ENCODE results near the gene PCDH10. TPM values are rescaled to one million over a fixed set of nuclear protein-coding genes. Genes with fewer than 3 reads are reported as not detected.
A peak's percentile ranks its signal among the peaks of the same experiment; 100 is the strongest.

PCDH10 gene
- not detected for total RNA-seq
- polyA plus RNA-seq: not detected

GRCh38 chr4:133148690-133149363 is at the start of gene PCDH10:
Gene PCDH10 (plus strand): TSS chr4:133149294. CDS start chr4:133150141, 847 bp downstream.
- Mint-ChIP-seq H3K27ac (peak within 1 kb of the TSS in 1 of 3 donors; percentile 91), H3K9me3 (peaks cover 0 to 10% (median 4%) of the 10 kb centered on the region in 7 donors), H3K27me3 (peaks cover 41% of the 10 kb centered on the region), H3K4me1 (peaks cover 0 to 5% (median 0%) of the 10 kb centered on the region in 4 donors), H3K36me3 (peaks cover 4% of the 10 kb centered on the region), H3K4me3 (peak within 1 kb of the TSS in 2 of 4 donors; percentile 21 to 56)
- ATAC-seq (ENCODE audit: low read depth in 2 of 2) (no peak), DNase-seq (peak in 1 of 3 donors; percentile 31)
- H3K36me3 ChIP-seq (ENCODE audit: control insufficient read depth, insufficient read depth, low read length): no peaks in the 10 kb centered on the region
- no peaks in the 10 kb centered on the region for H3K4me1 ChIP-seq (ENCODE audit: control insufficient read depth, insufficient read depth, low read length, poor library complexity, severe bottlenecking)
- peaks cover 0 to under 1% of the 10 kb centered on the region in 2 experiments for H3K9me3 ChIP-seq (ENCODE audit: control insufficient read depth in 2 of 2, low read length in 2 of 2)
- H3K4me3 ChIP-seq (ENCODE audit: low read depth, low read length): no peak within 1 kb of the TSS
- no peak within 1 kb of the TSS for H3K27ac ChIP-seq (ENCODE audit: insufficient read depth, low read length, poor library complexity, severe bottlenecking)
- H3K27me3 ChIP-seq (ENCODE audit: control insufficient read depth, insufficient read depth, low read length): peaks cover 13% of the 10 kb centered on the region

- no peak for DNase-seq
- no peaks in the 10 kb centered on the region for H3K36me3 ChIP-seq (ENCODE audit: control insufficient read depth, insufficient read depth, low read length)
- ATAC-seq (ENCODE audit: low read depth in 2 of 2): no peak
- H3K27ac ChIP-seq (ENCODE audit: insufficient read depth, low read length, poor library complexity, severe bottlenecking): no peak overlapping the region
- H3K9me3 Mint-ChIP-seq: peaks cover 0 to 15% (median 6%) of the 10 kb centered on the region in 7 donors
- no peaks in the 10 kb centered on the region for H3K4me1 Mint-ChIP-seq
- H3K4me3 Mint-ChIP-seq: no peak overlapping the region
- no peaks in the 10 kb centered on the region for H3K27me3 ChIP-seq (ENCODE audit: control insufficient read depth, insufficient read depth, low read length)
- H3K36me3 Mint-ChIP-seq: no peaks in the 10 kb centered on the region
- no peak overlapping the region for H3K4me3 ChIP-seq (ENCODE audit: low read depth, low read length)
- no peaks in the 10 kb centered on the region for H3K27me3 Mint-ChIP-seq
- H3K27ac Mint-ChIP-seq: no peak overlapping the region
- H3K4me1 ChIP-seq (ENCODE audit: control insufficient read depth, insufficient read depth, low read length, poor library complexity, severe bottlenecking): no peaks in the 10 kb centered on the region
- peaks cover 0 to 3% of the 10 kb centered on the region in 2 experiments for H3K9me3 ChIP-seq (ENCODE audit: control insufficient read depth in 2 of 2, low read length in 2 of 2)
These were observed 47.1 kb upstream of the PCDH10 start for GRCh38 chr4:133102043-133102442.

GRCh38 chr4:133102612-133103409 is 46.3 kb upstream of the PCDH10 start:
- Mint-ChIP-seq H3K27me3 (no peaks in the 10 kb centered on the region), H3K9me3 (peaks cover 0 to 15% (median 6%) of the 10 kb centered on the region in 7 donors), H3K36me3 (no peaks in the 10 kb centered on the region), H3K4me3 (no peak overlapping the region), H3K4me1 (no peaks in the 10 kb centered on the region), H3K27ac (no peak overlapping the region)
- H3K27ac ChIP-seq (ENCODE audit: insufficient read depth, low read length, poor library complexity, severe bottlenecking): no peak overlapping the region
- H3K4me1 ChIP-seq (ENCODE audit: control insufficient read depth, insufficient read depth, low read length, poor library complexity, severe bottlenecking): no peaks in the 10 kb centered on the region
- no peaks in the 10 kb centered on the region for H3K36me3 ChIP-seq (ENCODE audit: control insufficient read depth, insufficient read depth, low read length)
- no peaks in the 10 kb centered on the region for H3K27me3 ChIP-seq (ENCODE audit: control insufficient read depth, insufficient read depth, low read length)
- no peak overlapping the region for H3K4me3 ChIP-seq (ENCODE audit: low read depth, low read length)
- H3K9me3 ChIP-seq (ENCODE audit: control insufficient read depth in 2 of 2, low read length in 2 of 2): peaks cover 0 to 3% of the 10 kb centered on the region in 2 experiments
- DNase-seq (no peak), ATAC-seq (ENCODE audit: low read depth in 2 of 2) (no peak)

GRCh38 chr4:133112641-133113040 is 36.5 kb upstream of the PCDH10 start:
- no peak for ATAC-seq (ENCODE audit: low read depth in 2 of 2)

GRCh38 chr4:133124746-133125145 is 24.3 kb upstream of the PCDH10 start:
- Mint-ChIP-seq H3K4me1 (no peaks in the 10 kb centered on the region), H3K36me3 (no peaks in the 10 kb centered on the region), H3K4me3 (no peak overlapping the region), H3K27ac (no peak overlapping the region), H3K27me3 (no peaks in the 10 kb centered on the region), H3K9me3 (peaks cover 0 to 23% (median 6%) of the 10 kb centered on the region in 7 donors)
- Histone ChIP-seq H3K9me3 (ENCODE audit: control insufficient read depth in 2 of 2, low read length in 2 of 2) (no peaks in the 10 kb centered on the region), H3K4me1 (ENCODE audit: control insufficient read depth, insufficient read depth, low read length, poor library complexity, severe bottlenecking) (no peaks in the 10 kb centered on the region), H3K36me3 (ENCODE audit: control insufficient read depth, insufficient read depth, low read length) (no peaks in the 10 kb centered on the region), H3K4me3 (ENCODE audit: low read depth, low read length) (no peak overlapping the region), H3K27me3 (ENCODE audit: control insufficient read depth, insufficient read depth, low read length) (no peaks in the 10 kb centered on the region), H3K27ac (ENCODE audit: insufficient read depth, low read length, poor library complexity, severe bottlenecking) (no peak overlapping the region)
- no peak for DNase-seq
- ATAC-seq (ENCODE audit: low read depth in 2 of 2): no peak

More at GRCh38 chr4:133112641-133113040, 36.5 kb upstream of the PCDH10 start:
- H3K4me1 Mint-ChIP-seq: no peaks in the 10 kb centered on the region
- H3K27me3 ChIP-seq (ENCODE audit: control insufficient read depth, insufficient read depth, low read length): no peaks in the 10 kb centered on the region
- H3K36me3 ChIP-seq (ENCODE audit: control insufficient read depth, insufficient read depth, low read length): no peaks in the 10 kb centered on the region
- no peaks in the 10 kb centered on the region for H3K36me3 Mint-ChIP-seq
- no peak overlapping the region for H3K27ac Mint-ChIP-seq
- H3K4me1 ChIP-seq (ENCODE audit: control insufficient read depth, insufficient read depth, low read length, poor library complexity, severe bottlenecking): no peaks in the 10 kb centered on the region
- H3K4me3 Mint-ChIP-seq: no peak overlapping the region
- H3K9me3 Mint-ChIP-seq: peaks cover 0 to 24% (median 6%) of the 10 kb centered on the region in 7 donors
- H3K27ac ChIP-seq (ENCODE audit: insufficient read depth, low read length, poor library complexity, severe bottlenecking): no peak overlapping the region
- H3K27me3 Mint-ChIP-seq: no peaks in the 10 kb centered on the region
- no peak overlapping the region for H3K4me3 ChIP-seq (ENCODE audit: low read depth, low read length)
- DNase-seq: no peak
- H3K9me3 ChIP-seq (ENCODE audit: control insufficient read depth in 2 of 2, low read length in 2 of 2): no peaks in the 10 kb centered on the region

GRCh38 chr4:133127500-133127899 is 21.6 kb upstream of the PCDH10 start:
- no peak overlapping the region for H3K27ac Mint-ChIP-seq
- no peaks in the 10 kb centered on the region for H3K4me1 Mint-ChIP-seq
- DNase-seq (no peak), ATAC-seq (ENCODE audit: low read depth in 2 of 2) (no peak)
- Histone ChIP-seq H3K9me3 (ENCODE audit: control insufficient read depth in 2 of 2, low read length in 2 of 2) (no peaks in the 10 kb centered on the region), H3K36me3 (ENCODE audit: control insufficient read depth, insufficient read depth, low read length) (no peaks in the 10 kb centered on the region), H3K4me3 (ENCODE audit: low read depth, low read length) (no peak overlapping the region), H3K4me1 (ENCODE audit: control insufficient read depth, insufficient read depth, low read length, poor library complexity, severe bottlenecking) (no peaks in the 10 kb centered on the region), H3K27ac (ENCODE audit: insufficient read depth, low read length, poor library complexity, severe bottlenecking) (no peak overlapping the region), H3K27me3 (ENCODE audit: control insufficient read depth, insufficient read depth, low read length) (no peaks in the 10 kb centered on the region)
- H3K27me3 Mint-ChIP-seq: no peaks in the 10 kb centered on the region
- H3K9me3 Mint-ChIP-seq: peaks cover 0 to 25% (median 8%) of the 10 kb centered on the region in 7 donors
- H3K4me3 Mint-ChIP-seq: no peak overlapping the region
- H3K36me3 Mint-ChIP-seq: no peaks in the 10 kb centered on the region

GRCh38 chr4:133129237-133129636 is 19.9 kb upstream of the PCDH10 start:
- no peak for DNase-seq
- H3K36me3 ChIP-seq (ENCODE audit: control insufficient read depth, insufficient read depth, low read length): no peaks in the 10 kb centered on the region
- H3K4me1 ChIP-seq (ENCODE audit: control insufficient read depth, insufficient read depth, low read length, poor library complexity, severe bottlenecking): no peaks in the 10 kb centered on the region
- H3K4me3 ChIP-seq (ENCODE audit: low read depth, low read length): no peak overlapping the region
- no peaks in the 10 kb centered on the region for H3K9me3 ChIP-seq (ENCODE audit: control insufficient read depth in 2 of 2, low read length in 2 of 2)
- H3K4me1 Mint-ChIP-seq: no peaks in the 10 kb centered on the region
- no peak overlapping the region for H3K27ac ChIP-seq (ENCODE audit: insufficient read depth, low read length, poor library complexity, severe bottlenecking)
- ATAC-seq (ENCODE audit: low read depth in 2 of 2): no peak
- no peaks in the 10 kb centered on the region for H3K27me3 ChIP-seq (ENCODE audit: control insufficient read depth, insufficient read depth, low read length)
- H3K27me3 Mint-ChIP-seq: no peaks in the 10 kb centered on the region
- peaks cover 0 to 21% (median 10%) of the 10 kb centered on the region in 7 donors for H3K9me3 Mint-ChIP-seq
- H3K27ac Mint-ChIP-seq: no peak overlapping the region
- no peaks in the 10 kb centered on the region for H3K36me3 Mint-ChIP-seq
- H3K4me3 Mint-ChIP-seq: no peak overlapping the region
